ENCODE measurements around the gene SCAP. TPM values are rescaled to one million over a fixed set of nuclear protein-coding genes. Genes with fewer than 3 reads are reported as not detected.

SCAP gene
- total and polyA plus RNA-seq, 2 donors (not counting 1 experiment from before 2014, with no cell fraction given) = 13.6 to 67.7 TPM

DNA sequence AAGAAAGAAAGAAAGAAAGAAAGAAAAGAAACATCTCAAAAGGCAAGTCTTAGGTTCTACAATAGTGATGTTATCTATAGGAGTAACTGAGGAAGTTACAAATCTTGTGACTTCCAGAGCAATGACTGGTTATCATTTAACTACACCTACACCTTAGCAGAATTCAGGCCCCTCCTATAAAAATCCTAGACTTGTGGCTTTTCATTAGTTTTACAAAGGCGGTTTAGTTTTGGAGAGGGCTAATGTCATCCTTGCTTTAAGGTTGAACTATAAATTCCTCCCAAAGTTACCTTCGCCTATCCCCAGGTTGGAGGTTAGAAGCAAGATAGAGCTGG is 4.1 kb upstream of the SCAP start:
- peaks cover 6% of the 10 kb centered on the region for H3K79me2 ChIP-seq (ENCODE audit: control insufficient read depth, insufficient read depth, low read length)
- no peak overlapping the region for H3K9ac ChIP-seq (ENCODE audit: insufficient read depth, low read length)
- no peaks in the 10 kb centered on the region for H3K36me3 ChIP-seq (ENCODE audit: control insufficient read depth, insufficient read depth, low read length)
- H3K27me3 ChIP-seq (ENCODE audit: control insufficient read depth, insufficient read depth, low read length) = no peaks in the 10 kb centered on the region
- H3K4me2 ChIP-seq (ENCODE audit: extremely low read depth, insufficient read depth, low read length) = no peak overlapping the region
- no peak for DNase-seq (ENCODE audit: low read depth in 2 of 2)
- H2AFZ ChIP-seq (ENCODE audit: low read length) = no peak overlapping the region
- H3K4me3 ChIP-seq (replicated peaks in 1 of 4; ENCODE audit: control extremely low read depth in 1 of 4, insufficient read depth in 1 of 4, low read depth in 3 of 4, low read length in 4 of 4) = no peak overlapping the region
- no peaks in the 10 kb centered on the region for H4K20me1 ChIP-seq (ENCODE audit: control insufficient read depth, extremely low read depth, insufficient read depth, low read length)
- peaks cover 2% of the 10 kb centered on the region for H3K4me1 ChIP-seq (ENCODE audit: control insufficient read depth, extremely low read depth, insufficient read depth, low read length)
- TF ChIP-seq, protein P1, sequence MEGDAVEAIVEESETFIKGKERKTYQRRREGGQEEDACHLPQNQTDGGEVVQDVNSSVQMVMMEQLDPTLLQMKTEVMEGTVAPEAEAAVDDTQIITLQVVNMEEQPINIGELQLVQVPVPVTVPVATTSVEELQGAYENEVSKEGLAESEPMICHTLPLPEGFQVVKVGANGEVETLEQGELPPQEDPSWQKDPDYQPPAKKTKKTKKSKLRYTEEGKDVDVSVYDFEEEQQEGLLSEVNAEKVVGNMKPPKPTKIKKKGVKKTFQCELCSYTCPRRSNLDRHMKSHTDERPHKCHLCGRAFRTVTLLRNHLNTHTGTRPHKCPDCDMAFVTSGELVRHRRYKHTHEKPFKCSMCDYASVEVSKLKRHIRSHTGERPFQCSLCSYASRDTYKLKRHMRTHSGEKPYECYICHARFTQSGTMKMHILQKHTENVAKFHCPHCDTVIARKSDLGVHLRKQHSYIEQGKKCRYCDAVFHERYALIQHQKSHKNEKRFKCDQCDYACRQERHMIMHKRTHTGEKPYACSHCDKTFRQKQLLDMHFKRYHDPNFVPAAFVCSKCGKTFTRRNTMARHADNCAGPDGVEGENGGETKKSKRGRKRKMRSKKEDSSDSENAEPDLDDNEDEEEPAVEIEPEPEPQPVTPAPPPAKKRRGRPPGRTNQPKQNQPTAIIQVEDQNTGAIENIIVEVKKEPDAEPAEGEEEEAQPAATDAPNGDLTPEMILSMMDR (conservative IDR thresholded peaks at IDR 0.05 in 1 of 2, IDR thresholded peaks at IDR 0.05 in 1 of 2; ENCODE audit: low read depth in 1 of 2, low read length in 2 of 2) = no peak
- TF ChIP-seq EZH2 (IDR thresholded peaks at IDR 0.05; ENCODE audit: low read length, missing control alignments) = no peak
- H3K27ac ChIP-seq (ENCODE audit: insufficient read depth, low read length) = no peak overlapping the region
- no peaks in the 10 kb centered on the region for H3K9me3 ChIP-seq (ENCODE audit: control insufficient read depth, insufficient read depth, low read depth, low read length)

DNA sequence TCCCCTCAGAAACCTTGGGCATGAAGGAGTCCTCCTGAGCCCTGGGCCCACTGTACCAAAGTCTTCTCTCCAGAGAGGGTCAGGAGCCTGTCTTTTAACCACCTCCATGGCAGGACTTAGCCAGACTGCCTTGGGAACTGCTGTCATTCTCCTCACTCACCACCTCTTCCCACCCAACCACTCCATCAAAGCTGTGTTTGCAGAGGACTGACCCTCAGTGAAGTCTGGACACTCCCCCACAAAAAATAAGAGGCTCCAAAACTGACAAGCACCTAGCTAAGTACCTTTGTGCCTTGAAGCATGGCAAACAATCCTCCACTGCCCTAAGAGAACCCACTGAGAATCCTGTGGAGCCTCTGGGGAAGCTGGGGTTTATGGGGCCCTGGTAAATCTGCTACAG is 2.3 kb upstream of the SCAP start:
- Histone ChIP-seq H2AFZ (ENCODE audit: low read length) (no peak overlapping the region), H3K4me3 (replicated peaks in 1 of 4; ENCODE audit: control extremely low read depth in 1 of 4, insufficient read depth in 1 of 4, low read depth in 3 of 4, low read length in 4 of 4) (no peak overlapping the region), H3K27ac (ENCODE audit: insufficient read depth, low read length) (no peak overlapping the region), H3K79me2 (ENCODE audit: control insufficient read depth, insufficient read depth, low read length) (peaks cover 20% of the 10 kb centered on the region), H3K4me2 (ENCODE audit: extremely low read depth, insufficient read depth, low read length) (no peak overlapping the region), H3K4me1 (ENCODE audit: control insufficient read depth, extremely low read depth, insufficient read depth, low read length) (peaks cover 2% of the 10 kb centered on the region), H3K9ac (ENCODE audit: insufficient read depth, low read length) (no peak overlapping the region), H3K27me3 (ENCODE audit: control insufficient read depth, insufficient read depth, low read length) (no peaks in the 10 kb centered on the region), H3K36me3 (ENCODE audit: control insufficient read depth, insufficient read depth, low read length) (no peaks in the 10 kb centered on the region), H3K9me3 (ENCODE audit: control insufficient read depth, insufficient read depth, low read depth, low read length) (no peaks in the 10 kb centered on the region), H4K20me1 (ENCODE audit: control insufficient read depth, extremely low read depth, insufficient read depth, low read length) (no peaks in the 10 kb centered on the region)
- DNase-seq (ENCODE audit: low read depth in 2 of 2) = no peak
- TF ChIP-seq EZH2 (IDR thresholded peaks at IDR 0.05; ENCODE audit: low read length, missing control alignments) = no peak
- TF ChIP-seq, protein P1 (conservative IDR thresholded peaks at IDR 0.05 in 1 of 2, IDR thresholded peaks at IDR 0.05 in 1 of 2; ENCODE audit: low read depth in 1 of 2, low read length in 2 of 2) = no peak

DNA sequence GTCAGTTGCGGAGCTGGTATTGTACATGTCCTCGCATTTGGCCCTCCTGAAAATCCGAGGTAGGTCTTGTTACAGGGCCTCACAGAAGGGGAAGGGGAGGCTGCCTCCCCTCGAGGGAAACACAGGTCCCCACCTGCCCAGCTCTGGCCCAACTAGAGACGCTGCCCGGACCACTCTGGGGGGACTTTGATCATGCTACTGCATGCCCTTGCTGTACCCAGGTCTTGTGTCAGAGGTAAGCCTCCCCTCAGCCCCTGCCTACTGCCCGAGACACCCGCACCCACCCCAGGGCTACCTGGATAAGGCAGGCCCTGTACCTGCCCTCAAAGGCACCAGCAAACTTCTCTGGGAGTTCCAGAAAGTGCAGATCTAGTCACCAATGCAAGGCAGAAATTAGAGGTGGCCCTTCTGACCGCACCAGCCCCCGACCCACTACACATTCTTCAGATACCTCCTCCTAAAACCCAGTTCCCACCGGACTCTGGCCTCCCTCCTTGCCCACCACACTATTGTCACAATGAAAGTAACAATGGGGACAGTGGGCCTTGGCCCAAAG is 981 bp upstream of the SCAP start:
- DNase-seq (ENCODE audit: low read depth in 2 of 2) = no peak
- no peak overlapping the region for H3K27ac ChIP-seq (ENCODE audit: insufficient read depth, low read length)
- H3K36me3 ChIP-seq (ENCODE audit: control insufficient read depth, insufficient read depth, low read length) = no peaks in the 10 kb centered on the region
- peak overlapping the region; percentile 50 to 99 (median 75) for H3K4me3 ChIP-seq (replicated peaks in 1 of 4; ENCODE audit: control extremely low read depth in 1 of 4, insufficient read depth in 1 of 4, low read depth in 3 of 4, low read length in 4 of 4)
- no peak overlapping the region for H3K9ac ChIP-seq (ENCODE audit: insufficient read depth, low read length)
- peak overlapping the region; percentile 96 for H2AFZ ChIP-seq (ENCODE audit: low read length)
- TF ChIP-seq, protein P1 (conservative IDR thresholded peaks at IDR 0.05 in 1 of 2, IDR thresholded peaks at IDR 0.05 in 1 of 2; ENCODE audit: low read depth in 1 of 2, low read length in 2 of 2) = no peak
- TF ChIP-seq EZH2 (IDR thresholded peaks at IDR 0.05; ENCODE audit: low read length, missing control alignments) = no peak
- peaks cover 2% of the 10 kb centered on the region for H3K4me1 ChIP-seq (ENCODE audit: control insufficient read depth, extremely low read depth, insufficient read depth, low read length)
- H3K79me2 ChIP-seq (ENCODE audit: control insufficient read depth, insufficient read depth, low read length) = peaks cover 25% of the 10 kb centered on the region
- no peaks in the 10 kb centered on the region for H3K9me3 ChIP-seq (ENCODE audit: control insufficient read depth, insufficient read depth, low read depth, low read length)
- H4K20me1 ChIP-seq (ENCODE audit: control insufficient read depth, extremely low read depth, insufficient read depth, low read length) = no peaks in the 10 kb centered on the region
- no peaks in the 10 kb centered on the region for H3K27me3 ChIP-seq (ENCODE audit: control insufficient read depth, insufficient read depth, low read length)
- H3K4me2 ChIP-seq (ENCODE audit: extremely low read depth, insufficient read depth, low read length) = peak overlapping the region; percentile 88
